Brain microvascular endothelial cell (primary cell): ENCODE data around the gene CYP27C1.

Source experiments
- DNase-seq: peaks from one replicate; pipeline ENCODE4 v3.0.0-alpha.2; 2020
- H3K27ac ChIP-seq: fragments of 250-450 bp; sonication (Bioruptor Pico); 2 replicates; pipeline ENCODE4 v1.5.1; 2020; ENCODE audit warnings: mild to moderate bottlenecking, moderate library complexity
- H3K27me3 ChIP-seq: fragments of 250-450 bp; sonication (Bioruptor Pico); replicated peaks from 2 replicates; pipeline ENCODE4 v1.5.1; 2020; ENCODE audit warnings: mild to moderate bottlenecking
- H3K36me3 ChIP-seq: fragments of 250-450 bp; sonication (Bioruptor Pico); replicated peaks from 2 replicates; pipeline ENCODE4 v1.5.1; 2020; ENCODE audit warnings: mild to moderate bottlenecking
- H3K4me3 ChIP-seq: 2 replicates; pipeline ENCODE4 v1.5.1; 2011; ENCODE audit warnings: low read depth, mild to moderate bottlenecking, control low read depth, low read length, moderate library complexity
- CTCF ChIP-seq: IDR thresholded peaks from 2 replicates; pipeline ENCODE4 v1.5.1; 2011; ENCODE audit warnings: low read depth, mild to moderate bottlenecking, moderate library complexity, low read length, control low read depth, inconsistent platforms; ENCODE audit errors: missing control alignments
- in situ Hi-C: cut with HindIII; loops from 2 replicates; pipeline ENCODE4 v1.10.0; 2017; ENCODE audit warnings: low sequenced_read_pairs, low pct_ligation_motif_present

Gene CYP27C1

GRCh38 chr2:127185093-127185492 is 35.0 kb downstream of the CYP27C1 start:
- in situ Hi-C loops = no loop called here
- Histone ChIP-seq H3K36me3 (no peaks in the 10 kb centered on the region), H3K27ac (no peak overlapping the region), H3K4me3 (no peak overlapping the region), H3K27me3 (no peaks in the 10 kb centered on the region)
- TF ChIP-seq CTCF = peak; percentile 21
- no peak for DNase-seq

- DNase-seq = no peak
- in situ Hi-C loops = no loop called here
- H3K4me3 ChIP-seq = no peak overlapping the region
- no peaks in the 10 kb centered on the region for H3K27me3 ChIP-seq
- TF ChIP-seq CTCF = no peak
- no peaks in the 10 kb centered on the region for H3K36me3 ChIP-seq
- H3K27ac ChIP-seq = no peak overlapping the region
These were observed 36.3 kb downstream of the CYP27C1 start for GRCh38 chr2:127183771-127184170.

- no peak for TF ChIP-seq CTCF
- DNase-seq = no peak
- in situ Hi-C loops = no loop called here
- Histone ChIP-seq H3K4me3 (no peak overlapping the region), H3K27me3 (no peaks in the 10 kb centered on the region), H3K36me3 (no peaks in the 10 kb centered on the region), H3K27ac (no peak overlapping the region)
These were observed 37.3 kb downstream of the CYP27C1 start for GRCh38 chr2:127182626-127183458.

- H3K36me3 ChIP-seq = no peaks in the 10 kb centered on the region
- TF ChIP-seq CTCF = no peak
- in situ Hi-C loops = no loop called here
- no peaks in the 10 kb centered on the region for H3K27me3 ChIP-seq
- no peak overlapping the region for H3K27ac ChIP-seq
- no peak for DNase-seq
- no peak overlapping the region for H3K4me3 ChIP-seq
These were observed 38.2 kb downstream of the CYP27C1 start for GRCh38 chr2:127181851-127182250.

- no peak for TF ChIP-seq CTCF
- H3K27ac ChIP-seq = no peak overlapping the region
- H3K4me3 ChIP-seq = no peak overlapping the region
- H3K36me3 ChIP-seq = no peaks in the 10 kb centered on the region
- in situ Hi-C loops = no loop called here
- H3K27me3 ChIP-seq = no peaks in the 10 kb centered on the region
- no peak for DNase-seq
These were observed 40.3 kb downstream of the CYP27C1 start for GRCh38 chr2:127179766-127180165.
